Common myeloid progenitor, CD34-positive (primary cell): ENCODE results near the gene CDC42BPA.

ENCODE experiments used
- CTCF ChIA-PET: fragments of 350-600 bp; sonication (Branson Sonifier 250); formaldehyde crosslinking; loops from one replicate; lab custom pipeline; 2021; ENCODE audit warnings: antibody characterized with exemption; lab: Charles Lee
- POLR2A ChIA-PET: fragments of 350-600 bp; sonication (Branson Sonifier 250); formaldehyde crosslinking; loops from one replicate; lab custom pipeline; 2021; ENCODE audit warnings: antibody characterized with exemption; lab: Charles Lee
- DNase-seq, 3 donors: peaks; one replicate each; pipeline versions ENCODE4 v3.0.0 to v3.0.0-alpha.2; 2013
- H3K27ac ChIP-seq, 2 experiments: 1 replicate in 1 of 2; 2 replicates in 1 of 2; pipeline ENCODE4 v1.7.0; 2013; ENCODE audit warnings: inconsistent platforms in 2 of 2, low read length in 2 of 2, mild to moderate bottlenecking in 2 of 2, low read depth in 1 of 2, moderate library complexity in 1 of 2; ENCODE audit not compliant: severe bottlenecking in 2 of 2, insufficient read depth in 1 of 2, poor library complexity in 1 of 2
- H3K27me3 ChIP-seq, 5 experiments: replicated peaks in 2 of 5; 1 replicate in 3 of 5; 2 replicates in 2 of 5; pipeline versions ENCODE4 v1.6.1 to v1.7.0; 2013; ENCODE audit warnings: low read length in 4 of 5, mild to moderate bottlenecking in 2 of 5, moderate library complexity in 2 of 5, inconsistent platforms in 1 of 5; ENCODE audit not compliant: insufficient read depth in 5 of 5, control insufficient read depth in 4 of 5
- H3K36me3 ChIP-seq, 4 experiments: 1 replicate in 2 of 4; 2 replicates in 2 of 4; pipeline versions ENCODE4 v1.6.1 to v1.7.0; 2013; ENCODE audit warnings: low read length in 3 of 4, control low read depth in 1 of 4, mild to moderate bottlenecking in 1 of 4; ENCODE audit not compliant: control insufficient read depth in 4 of 4, insufficient read depth in 4 of 4
- H3K4me1 ChIP-seq, 4 experiments: 1 replicate in 3 of 4; 2 replicates in 1 of 4; pipeline versions ENCODE4 v1.6.1 to v1.7.1; 2013; ENCODE audit warnings: low read length in 3 of 4, mild to moderate bottlenecking in 3 of 4, control low read depth in 1 of 4, inconsistent platforms in 1 of 4, moderate library complexity in 1 of 4; ENCODE audit not compliant: control insufficient read depth in 4 of 4, insufficient read depth in 4 of 4; ENCODE audit errors: control extremely low read depth in 1 of 4
- H3K4me3 ChIP-seq, 7 experiments: 1 replicate in 4 of 7; 2 replicates in 3 of 7; pipeline versions ENCODE4 v1.5.1 to v1.7.0; 2013; ENCODE audit warnings: mild to moderate bottlenecking in 7 of 7, low read length in 6 of 7, moderate library complexity in 6 of 7, inconsistent platforms in 2 of 7, low read depth in 2 of 7, control low read depth in 1 of 7; ENCODE audit not compliant: insufficient read depth in 4 of 7, control insufficient read depth in 1 of 7; ENCODE audit errors: extremely low read depth in 1 of 7
- H3K9me3 ChIP-seq, 5 experiments: 1 replicate in 4 of 5; 2 replicates in 1 of 5; pipeline versions ENCODE4 v1.6.1 to v1.7.1; 2013; ENCODE audit warnings: low read length in 4 of 5, mild to moderate bottlenecking in 2 of 5, inconsistent platforms in 1 of 5, low read depth in 1 of 5, moderate library complexity in 1 of 5; ENCODE audit not compliant: control insufficient read depth in 4 of 5, insufficient read depth in 2 of 5; ENCODE audit errors: control extremely low read depth in 1 of 5
- WGBS: methylation state at CpG from one replicate; pipeline ENCODE4 v1.1.5; 2013; ENCODE audit not compliant: insufficient coverage; 5-methylcytosine and 5-hydroxymethylcytosine counted together

Gene CDC42BPA

DNA sequence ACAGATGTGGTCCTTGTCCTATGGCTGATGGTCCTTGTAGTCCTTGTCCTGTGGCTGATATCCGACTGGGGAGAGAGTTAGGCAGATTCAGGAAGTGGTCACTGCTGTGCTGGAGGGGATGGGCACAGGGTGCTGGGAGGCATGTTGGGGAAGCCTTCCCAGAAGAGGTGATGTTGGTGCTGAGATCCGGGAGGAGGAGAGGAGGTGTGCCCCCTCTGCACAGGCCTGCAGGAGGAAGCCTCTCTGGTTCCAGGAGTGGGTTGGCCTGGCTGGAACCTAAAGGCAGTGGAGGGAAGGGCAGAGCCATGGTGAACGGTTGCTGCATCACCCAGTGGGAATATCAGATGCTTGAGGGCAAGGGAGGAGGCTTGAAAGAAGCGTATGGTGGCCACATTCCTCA is 363.5 kb downstream of the CDC42BPA start:
- 82% methylated on average over 4 of the region's 4 CpGs for WGBS
- DNase-seq = no peak
- ChIA-PET POLR2A (no interaction called here), CTCF (interaction anchor here (1.1 kb wide), 1 partner anchor 14 kb away, joined by 3 read pairs; no protein-coding TSS in a partner anchor)
- peaks cover 0 to 21% (median 5%) of the 10 kb centered on the region in 4 experiments for H3K4me1 ChIP-seq
- peaks cover 0 to 4% (median 0%) of the 10 kb centered on the region in 5 experiments for H3K9me3 ChIP-seq
- H3K27ac ChIP-seq = no peak overlapping the region
- H3K4me3 ChIP-seq = peak overlapping the region in 1 of 7 experiments; percentile 7
- H3K27me3 ChIP-seq = no peaks in the 10 kb centered on the region
- H3K36me3 ChIP-seq = peaks cover 0 to 10% (median 7%) of the 10 kb centered on the region in 4 experiments

- Histone ChIP-seq H3K36me3 (peaks cover 0 to 10% (median 6%) of the 10 kb centered on the region in 4 experiments), H3K27me3 (no peaks in the 10 kb centered on the region), H3K27ac (peak overlapping the region in 1 of 2 experiments; percentile 43), H3K4me1 (peaks cover 0 to 21% (median 5%) of the 10 kb centered on the region in 4 experiments), H3K9me3 (peaks cover 0 to 4% (median 0%) of the 10 kb centered on the region in 5 experiments), H3K4me3 (no peak overlapping the region)
- WGBS = 96% methylated on average over 5 of the region's 6 CpGs
- POLR2A ChIA-PET = no interaction called here
- CTCF ChIA-PET = interaction anchor here (1.1 kb wide), 1 partner anchor 13 kb away, joined by 3 read pairs; no protein-coding TSS in a partner anchor
- DNase-seq = no peak
Measured at GRCh38 chr1:226954337-226954736, 364.0 kb downstream of the CDC42BPA start.

DNA sequence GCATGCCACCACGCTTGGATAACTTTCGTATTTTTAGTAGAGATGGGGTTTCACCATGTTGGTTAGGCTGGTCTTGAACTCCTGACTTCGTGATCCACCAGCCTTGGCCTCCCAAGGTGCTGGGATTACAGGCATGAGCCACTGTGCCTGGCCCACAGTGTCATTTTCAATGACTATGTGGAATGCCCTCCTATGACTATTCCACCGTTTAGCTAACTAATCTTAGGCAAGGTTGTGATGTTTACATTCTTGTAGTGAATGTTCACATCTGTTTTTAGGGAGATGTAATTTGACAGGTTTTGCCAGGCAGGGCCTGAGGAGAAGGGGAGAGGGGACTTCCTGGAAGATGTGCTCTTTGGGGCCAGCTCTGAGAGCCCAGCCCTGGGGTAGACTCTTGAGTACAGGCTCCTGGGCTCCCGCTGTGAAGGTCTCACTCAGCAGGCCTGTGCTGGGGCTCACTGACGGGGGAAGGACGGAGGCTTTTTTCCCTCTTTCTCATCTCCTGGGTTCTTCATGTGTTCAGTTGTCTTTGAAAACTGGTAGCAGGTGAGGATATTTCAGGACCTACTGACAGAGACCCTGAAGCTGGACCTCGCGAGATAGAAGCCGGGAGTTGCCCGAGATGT is 365.0 kb downstream of the CDC42BPA start:
- H3K4me3 ChIP-seq = no peak overlapping the region
- CTCF ChIA-PET = no interaction called here
- POLR2A ChIA-PET = no interaction called here

GRCh38 chr1:226952118-226952441 is 366.2 kb downstream of the CDC42BPA start:
- Histone ChIP-seq H3K36me3 (peaks cover 0 to 15% (median 8%) of the 10 kb centered on the region in 4 experiments), H3K27ac (no peak overlapping the region), H3K4me1 (peaks cover 0 to 21% (median 5%) of the 10 kb centered on the region in 4 experiments), H3K27me3 (no peaks in the 10 kb centered on the region), H3K4me3 (no peak overlapping the region), H3K9me3 (peaks cover 0 to 7% (median 0%) of the 10 kb centered on the region in 5 experiments)
- no peak for DNase-seq
- ChIA-PET POLR2A (no interaction called here), CTCF (no interaction called here)
- WGBS = 100% methylated on average over 1 of the region's 3 CpGs

More for the DNA sequence above, 365.0 kb downstream of the CDC42BPA start:
- peaks cover 0 to 15% (median 8%) of the 10 kb centered on the region in 4 experiments for H3K36me3 ChIP-seq
- WGBS = 97% methylated on average over 7 of the region's 11 CpGs
- no peaks in the 10 kb centered on the region for H3K27me3 ChIP-seq
- H3K27ac ChIP-seq = peak overlapping the region in 1 of 2 experiments; percentile 43
- H3K9me3 ChIP-seq = peaks cover 0 to 4% (median 0%) of the 10 kb centered on the region in 5 experiments
- peaks cover 0 to 21% (median 5%) of the 10 kb centered on the region in 4 experiments for H3K4me1 ChIP-seq
- no peak for DNase-seq

DNA sequence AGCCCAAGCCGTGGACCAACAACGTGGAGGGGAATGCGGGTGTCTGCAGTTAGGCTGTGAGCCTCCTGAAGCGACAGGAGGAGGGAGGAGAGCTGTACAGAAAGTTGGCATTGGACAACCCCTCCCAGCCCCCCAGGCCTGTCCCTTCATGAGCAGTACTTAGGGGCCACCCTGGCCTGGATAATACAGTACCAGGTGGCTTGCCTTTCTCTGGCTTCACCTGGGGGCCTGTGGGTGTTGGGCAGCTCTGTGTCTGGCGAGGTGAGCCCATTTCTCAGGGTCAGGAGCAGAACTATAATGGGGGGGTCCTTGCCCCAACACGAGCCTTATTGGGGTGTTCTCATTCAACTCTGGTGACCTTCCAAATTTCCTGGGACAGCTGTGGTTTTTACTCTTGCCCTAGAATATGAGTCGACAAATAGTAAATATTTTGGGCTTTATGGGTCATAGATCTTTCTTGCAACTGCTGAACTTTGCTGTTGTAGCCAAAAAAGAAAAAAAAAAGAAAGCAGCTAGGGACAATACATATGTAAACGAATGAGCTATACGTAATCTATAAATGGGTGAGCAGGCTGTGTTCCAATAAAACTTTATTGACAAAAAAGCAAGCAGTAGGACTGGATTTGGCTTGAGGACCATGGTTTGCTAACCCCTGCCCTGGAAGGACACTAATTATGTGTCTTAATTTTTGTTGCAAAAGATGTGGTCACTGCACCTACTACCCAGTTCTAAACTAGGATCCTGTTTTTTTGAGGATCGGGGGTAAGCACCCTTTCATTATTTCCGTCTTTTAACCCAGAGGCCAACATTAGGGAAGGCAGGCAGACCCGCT is 366.8 kb downstream of the CDC42BPA start:
- Histone ChIP-seq H3K9me3 (peaks cover 0 to 7% (median 0%) of the 10 kb centered on the region in 5 experiments), H3K4me1 (peaks cover 0 to 21% (median 5%) of the 10 kb centered on the region in 4 experiments), H3K27me3 (no peaks in the 10 kb centered on the region), H3K4me3 (no peak overlapping the region), H3K36me3 (peaks cover 0 to 15% (median 8%) of the 10 kb centered on the region in 4 experiments), H3K27ac (peak overlapping the region in 1 of 2 experiments; percentile 44)
- ChIA-PET CTCF (interaction anchor here (0.8 kb wide), 1 partner anchor 29 kb away, joined by 3 read pairs; no protein-coding TSS in a partner anchor), POLR2A (no interaction called here)
- WGBS = 95% methylated on average over 12 of the region's 12 CpGs
- no peak for DNase-seq

DNA sequence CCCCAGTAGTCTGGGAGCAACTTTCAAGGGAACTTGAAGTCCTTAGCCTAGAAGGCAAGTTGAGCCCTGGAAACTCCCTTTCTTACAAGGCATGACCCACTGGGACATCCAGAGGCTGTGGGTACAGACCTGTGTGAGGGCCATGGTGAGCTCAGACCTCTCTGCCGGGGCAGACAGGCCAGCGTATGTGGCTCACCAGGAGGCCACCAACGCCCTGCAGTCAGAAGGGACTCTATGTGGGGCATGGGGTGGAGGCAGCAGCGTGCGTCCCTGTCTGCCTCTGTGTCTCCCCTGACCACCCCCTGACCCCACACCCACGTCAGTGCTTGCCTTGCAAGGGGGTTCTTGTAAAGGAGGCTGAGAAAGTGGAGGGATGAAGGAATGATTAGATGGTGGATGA is 367.4 kb downstream of the CDC42BPA start:
- POLR2A ChIA-PET = no interaction called here
- Histone ChIP-seq H3K4me3 (no peak overlapping the region), H3K9me3 (peaks cover 0 to 7% (median 0%) of the 10 kb centered on the region in 5 experiments), H3K36me3 (peaks cover 0 to 15% (median 8%) of the 10 kb centered on the region in 4 experiments), H3K4me1 (peaks cover 0 to 23% (median 7%) of the 10 kb centered on the region in 4 experiments), H3K27ac (peak overlapping the region in 1 of 2 experiments; percentile 44), H3K27me3 (no peaks in the 10 kb centered on the region)
- 0% methylated on average over 1 of the region's 6 CpGs for WGBS
- CTCF ChIA-PET = interaction anchor here (0.8 kb wide), 1 partner anchor 28 kb away, joined by 3 read pairs; no protein-coding TSS in a partner anchor
- no peak for DNase-seq
